GM12891 (cell line): ENCODE results near the gene IL1RL2.

Experiments used
- DNase-seq: peaks from one replicate; pipeline ENCODE4 v3.0.0; 2011; ENCODE audit warnings: low spot score; ENCODE audit not compliant: insufficient read length
- FAIRE-seq: peaks from 2 replicates; lab custom pipeline; 2011; peaks lifted over from hg19 to GRCh38; lab: Jason Lieb, UNC
- PAX5 ChIP-seq: IDR thresholded peaks from 2 replicates; pipeline ENCODE4 v1.6.1; 2011; ENCODE audit warnings: low read length, moderate library complexity, mild to moderate bottlenecking; ENCODE audit not compliant: insufficient read depth, severe bottlenecking
- POLR2A ChIP-seq: IDR thresholded peaks from 2 replicates; pipeline ENCODE4 v1.6.1; 2011; ENCODE audit warnings: low read depth, low read length, control low read depth
- POLR2AphosphoS5 ChIP-seq: IDR thresholded peaks from 2 replicates; pipeline ENCODE4 v1.6.1; 2011; ENCODE audit warnings: low read depth, low read length, control low read depth
- POU2F2 ChIP-seq: IDR thresholded peaks from 2 replicates; pipeline ENCODE4 v1.6.1; 2011; ENCODE audit warnings: low read depth, mild to moderate bottlenecking, control low read depth, low read length, moderate library complexity
- SPI1 ChIP-seq: IDR thresholded peaks from 2 replicates; pipeline ENCODE4 v1.6.1; 2011; ENCODE audit warnings: low read depth, low read length, control low read depth
- TAF1 ChIP-seq: IDR thresholded peaks from 2 replicates; pipeline ENCODE4 v1.6.1; 2011; ENCODE audit warnings: low read depth, low read length, control low read depth

Gene IL1RL2

DNA sequence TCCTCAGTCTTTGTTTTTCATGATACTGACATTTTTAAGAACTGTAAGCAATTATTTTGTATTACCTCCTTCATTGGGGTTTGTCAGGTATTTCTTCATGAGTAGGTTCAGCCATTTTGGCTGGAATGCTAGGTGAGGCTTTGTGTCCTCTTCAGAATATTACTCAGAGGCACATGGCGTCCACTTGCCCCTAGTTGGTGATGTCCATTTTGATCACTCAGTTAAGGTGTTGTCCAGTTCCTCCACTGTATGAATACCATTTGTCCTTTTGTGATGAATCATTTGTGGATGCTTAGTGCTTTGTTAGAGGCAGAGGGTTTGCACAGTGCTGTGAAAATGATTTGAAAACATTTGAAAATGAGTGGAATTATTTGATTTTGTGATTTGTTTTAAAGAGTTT, 4.7 kb downstream of the IL1RL2 start:
- no peak for TF ChIP-seq POLR2AphosphoS5
- TF ChIP-seq SPI1 = no peak
- no peak for TF ChIP-seq PAX5
- TF ChIP-seq TAF1 = no peak
- no peak for TF ChIP-seq POLR2A
- TF ChIP-seq POU2F2 = no peak
- DNase-seq = no peak
- FAIRE-seq = no peak

DNA sequence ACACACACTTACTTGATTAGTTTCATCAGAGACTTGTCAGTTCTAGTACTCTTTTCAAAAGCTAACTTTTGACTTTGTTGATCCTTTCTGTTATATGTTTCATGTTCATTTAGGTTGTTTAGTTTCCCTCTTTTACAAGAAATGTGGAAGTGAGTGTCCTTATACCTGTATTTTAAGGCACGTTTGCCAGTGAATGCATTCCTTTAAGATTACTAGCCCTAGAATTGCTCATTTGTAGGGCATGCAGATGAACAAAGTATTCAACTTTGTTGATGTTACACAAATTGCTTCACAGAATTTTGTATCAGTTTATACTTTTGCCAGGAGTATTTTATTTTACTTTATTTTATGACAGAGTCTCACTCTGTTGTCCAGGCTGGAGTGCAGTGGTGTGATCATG, 6.3 kb downstream of the IL1RL2 start:
- TF ChIP-seq TAF1 (no peak), POU2F2 (no peak), POLR2A (no peak), POLR2AphosphoS5 (no peak), PAX5 (no peak), SPI1 (no peak)
- DNase-seq (no peak), FAIRE-seq (no peak)

GRCh38 chr2:102194609-102195268, 7.9 kb downstream of the IL1RL2 start:
- no peak for FAIRE-seq
- DNase-seq = no peak
- TF ChIP-seq POU2F2 = no peak
- no peak for TF ChIP-seq POLR2AphosphoS5
- no peak for TF ChIP-seq SPI1
- no peak for TF ChIP-seq PAX5
- no peak for TF ChIP-seq POLR2A
- TF ChIP-seq TAF1 = no peak

- DNase-seq (no peak), FAIRE-seq (no peak)
- no peak for TF ChIP-seq POU2F2
- no peak for TF ChIP-seq POLR2A
- no peak for TF ChIP-seq SPI1
- no peak for TF ChIP-seq TAF1
- TF ChIP-seq PAX5 = no peak
- TF ChIP-seq POLR2AphosphoS5 = no peak
Measured at GRCh38 chr2:102197389-102198137, 10.7 kb downstream of the IL1RL2 start.

- TF ChIP-seq PAX5 (no peak), TAF1 (no peak), POU2F2 (no peak), POLR2A (no peak), POLR2AphosphoS5 (no peak), SPI1 (no peak)
- DNase-seq = no peak
- no peak for FAIRE-seq
Measured at GRCh38 chr2:102200539-102200938, 13.7 kb downstream of the IL1RL2 start.

GRCh38 chr2:102204638-102205037, 17.8 kb downstream of the IL1RL2 start:
- no peak for TF ChIP-seq POLR2A
- no peak for TF ChIP-seq PAX5
- TF ChIP-seq SPI1 = no peak
- TF ChIP-seq POU2F2 = no peak
- no peak for TF ChIP-seq TAF1
- TF ChIP-seq POLR2AphosphoS5 = no peak
- FAIRE-seq = no peak
- DNase-seq = no peak

GRCh38 chr2:102206666-102207341, 20.0 kb downstream of the IL1RL2 start:
- TF ChIP-seq PAX5 (no peak), POU2F2 (no peak), TAF1 (no peak), POLR2AphosphoS5 (no peak), POLR2A (no peak), SPI1 (no peak)
- FAIRE-seq (no peak), DNase-seq (no peak)

DNA sequence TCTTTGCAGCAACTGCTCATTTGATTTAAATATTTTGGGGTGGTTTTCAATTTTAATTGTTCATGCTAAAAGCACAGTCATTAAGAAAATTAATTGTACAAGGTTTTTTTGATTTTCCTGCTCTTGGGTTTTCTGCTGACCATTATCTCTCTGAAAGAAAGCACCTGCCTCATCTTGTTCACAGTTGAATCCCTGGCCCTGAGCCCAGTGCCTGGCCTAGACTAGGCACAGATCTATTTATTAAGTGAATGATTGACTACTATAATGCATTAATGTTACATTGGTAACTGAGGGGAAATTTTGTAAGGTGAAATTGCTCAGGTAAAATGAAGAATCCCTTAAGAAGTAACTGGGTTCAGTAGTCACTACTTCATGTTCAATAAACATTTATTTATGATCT, 22.0 kb downstream of the IL1RL2 start:
- TF ChIP-seq TAF1 (no peak), POU2F2 (no peak), PAX5 (no peak), POLR2A (no peak), SPI1 (no peak), POLR2AphosphoS5 (no peak)
- FAIRE-seq = no peak
- no peak for DNase-seq

DNA sequence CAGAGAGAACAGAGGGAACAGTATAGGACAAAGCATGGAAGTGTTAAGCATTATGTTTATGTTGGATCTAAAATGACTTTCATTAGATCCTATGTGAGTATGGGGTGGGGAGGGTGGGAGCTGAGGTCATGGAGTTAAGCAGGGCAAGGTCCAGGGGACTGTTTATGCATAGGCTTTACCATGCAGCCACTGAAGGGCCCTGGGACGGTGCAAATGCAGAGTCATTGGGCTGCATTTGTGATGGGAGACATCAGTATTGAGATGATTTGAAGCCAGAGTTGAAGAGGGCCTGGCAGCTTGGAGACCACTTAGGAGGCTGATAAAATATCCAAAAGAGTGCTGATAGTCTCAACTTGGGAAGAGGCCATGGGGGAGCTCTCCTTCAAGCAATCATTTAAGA, 22.7 kb downstream of the IL1RL2 start:
- FAIRE-seq (no peak), DNase-seq (no peak)
- TF ChIP-seq POU2F2 (no peak), POLR2A (no peak), SPI1 (no peak), TAF1 (no peak), PAX5 (no peak), POLR2AphosphoS5 (no peak)
